SU-DHL-6 (cell line): ENCODE results near the gene SUPT3H.

Experiments
- EZH2phosphoT487 ChIP-seq: fragments of 200-600 bp; sonication (generic), shearing (Covaris generic); conservative IDR thresholded peaks from 2 replicates; pipeline ENCODE4 v1.6.1; 2018; ENCODE audit warnings: mild to moderate bottlenecking, antibody characterized with exemption, low read length, moderate library complexity, mixed read lengths
- TF ChIP-seq, protein P1 (sequence below): fragments of 200-600 bp; sonication (generic); IDR thresholded peaks from one replicate; pipeline ENCODE4 v1.5.1; 2017; ENCODE audit warnings: antibody characterized with exemption, mild to moderate bottlenecking, low read length, moderate library complexity; ENCODE audit not compliant: insufficient read depth, poor library complexity, severe bottlenecking

DNA sequence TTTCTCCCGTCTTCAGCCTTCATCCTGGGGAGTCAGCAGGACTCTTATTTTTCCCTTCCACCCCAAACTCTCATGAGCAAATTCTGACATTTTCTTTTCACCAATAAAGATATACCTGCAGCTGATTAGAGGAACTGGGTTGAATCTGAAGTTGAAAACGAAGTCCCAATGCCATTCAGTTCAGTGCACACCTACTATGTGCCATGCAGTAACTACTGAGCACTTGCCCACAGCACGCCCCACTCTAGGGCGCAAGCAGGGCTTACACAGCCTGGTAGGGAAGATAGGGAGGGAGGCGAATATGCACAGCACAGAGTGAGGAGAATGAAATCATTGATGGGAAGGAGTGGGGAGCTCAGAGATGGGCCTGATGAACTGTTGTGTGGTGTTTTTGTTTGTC, 588.7 kb downstream of the SUPT3H start:
- TF ChIP-seq, protein P1, sequence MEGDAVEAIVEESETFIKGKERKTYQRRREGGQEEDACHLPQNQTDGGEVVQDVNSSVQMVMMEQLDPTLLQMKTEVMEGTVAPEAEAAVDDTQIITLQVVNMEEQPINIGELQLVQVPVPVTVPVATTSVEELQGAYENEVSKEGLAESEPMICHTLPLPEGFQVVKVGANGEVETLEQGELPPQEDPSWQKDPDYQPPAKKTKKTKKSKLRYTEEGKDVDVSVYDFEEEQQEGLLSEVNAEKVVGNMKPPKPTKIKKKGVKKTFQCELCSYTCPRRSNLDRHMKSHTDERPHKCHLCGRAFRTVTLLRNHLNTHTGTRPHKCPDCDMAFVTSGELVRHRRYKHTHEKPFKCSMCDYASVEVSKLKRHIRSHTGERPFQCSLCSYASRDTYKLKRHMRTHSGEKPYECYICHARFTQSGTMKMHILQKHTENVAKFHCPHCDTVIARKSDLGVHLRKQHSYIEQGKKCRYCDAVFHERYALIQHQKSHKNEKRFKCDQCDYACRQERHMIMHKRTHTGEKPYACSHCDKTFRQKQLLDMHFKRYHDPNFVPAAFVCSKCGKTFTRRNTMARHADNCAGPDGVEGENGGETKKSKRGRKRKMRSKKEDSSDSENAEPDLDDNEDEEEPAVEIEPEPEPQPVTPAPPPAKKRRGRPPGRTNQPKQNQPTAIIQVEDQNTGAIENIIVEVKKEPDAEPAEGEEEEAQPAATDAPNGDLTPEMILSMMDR: no peak
- TF ChIP-seq EZH2phosphoT487: no peak
